GM12891 (cell line): ENCODE measurements around the gene NF1.

Experiments
- DNase-seq: peaks from one replicate; pipeline ENCODE4 v3.0.0; 2011; ENCODE audit warnings: low spot score; ENCODE audit not compliant: insufficient read length
- FAIRE-seq: peaks from 2 replicates; lab custom pipeline; 2011; peaks lifted over from hg19 to GRCh38; lab: Jason Lieb, UNC
- PAX5 ChIP-seq: IDR thresholded peaks from 2 replicates; pipeline ENCODE4 v1.6.1; 2011; ENCODE audit warnings: low read length, moderate library complexity, mild to moderate bottlenecking; ENCODE audit not compliant: insufficient read depth, severe bottlenecking
- POLR2A ChIP-seq: IDR thresholded peaks from 2 replicates; pipeline ENCODE4 v1.6.1; 2011; ENCODE audit warnings: low read depth, low read length, control low read depth
- POLR2AphosphoS5 ChIP-seq: IDR thresholded peaks from 2 replicates; pipeline ENCODE4 v1.6.1; 2011; ENCODE audit warnings: low read depth, low read length, control low read depth
- POU2F2 ChIP-seq: IDR thresholded peaks from 2 replicates; pipeline ENCODE4 v1.6.1; 2011; ENCODE audit warnings: low read depth, mild to moderate bottlenecking, control low read depth, low read length, moderate library complexity
- SPI1 ChIP-seq: IDR thresholded peaks from 2 replicates; pipeline ENCODE4 v1.6.1; 2011; ENCODE audit warnings: low read depth, low read length, control low read depth
- TAF1 ChIP-seq: IDR thresholded peaks from 2 replicates; pipeline ENCODE4 v1.6.1; 2011; ENCODE audit warnings: low read depth, low read length, control low read depth

Gene NF1

GRCh38 chr17:31211352-31212012 is 116.7 kb downstream of the NF1 start:
- peak; percentile 35 for FAIRE-seq
- DNase-seq, result no peak

GRCh38 chr17:31216031-31216751 is 121.4 kb downstream of the NF1 start:
- no peak for TF ChIP-seq POU2F2
- no peak for TF ChIP-seq SPI1
- no peak for TF ChIP-seq POLR2A
- no peak for TF ChIP-seq PAX5
- TF ChIP-seq POLR2AphosphoS5, result no peak
- no peak for TF ChIP-seq TAF1
- FAIRE-seq, result peak; percentile 52
- DNase-seq, result no peak

More at GRCh38 chr17:31211352-31212012, 116.7 kb downstream of the NF1 start:
- TF ChIP-seq SPI1 (no peak), PAX5 (no peak), POLR2AphosphoS5 (no peak), POLR2A (no peak), TAF1 (no peak), POU2F2 (no peak)

DNA sequence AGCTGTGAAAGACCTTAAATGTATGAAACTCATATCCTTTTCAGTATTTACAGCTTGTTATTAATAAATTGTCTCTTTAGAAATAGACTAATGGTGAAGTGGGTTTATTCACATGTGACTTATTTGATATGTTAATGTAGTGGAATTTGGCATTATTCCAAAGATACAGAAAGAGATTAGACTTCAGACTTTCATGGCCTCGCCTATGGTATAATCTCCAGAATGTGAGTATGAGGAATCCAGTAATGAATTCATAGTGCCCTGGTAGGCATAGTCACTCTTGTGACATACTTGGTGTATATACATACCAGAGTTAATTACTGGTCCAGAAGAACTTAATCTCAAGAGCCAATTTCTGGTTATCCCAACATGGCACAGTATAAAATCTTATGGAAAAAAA is 129.6 kb downstream of the NF1 start:
- no peak for DNase-seq
- no peak for FAIRE-seq
- no peak for TF ChIP-seq POLR2AphosphoS5

DNA sequence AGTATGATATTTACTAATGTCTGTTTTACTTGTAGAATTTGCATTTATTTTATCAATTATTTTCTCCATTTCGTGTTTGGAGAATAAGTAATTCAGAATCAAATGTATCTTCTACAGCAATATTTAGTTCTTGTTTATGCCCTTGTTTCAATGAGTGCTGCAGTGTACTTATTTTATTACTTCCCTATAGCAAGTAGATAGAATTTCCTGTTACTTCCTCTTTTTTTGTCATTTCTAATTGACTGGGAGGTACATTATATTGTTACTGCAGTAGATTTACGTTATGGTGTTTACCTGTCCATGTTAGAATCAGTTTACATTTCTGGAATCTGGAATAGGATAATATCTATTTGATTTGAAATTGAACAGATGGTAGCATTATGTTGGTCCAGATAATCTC is 131.1 kb downstream of the NF1 start:
- DNase-seq (no peak), FAIRE-seq (no peak)
- no peak for TF ChIP-seq POU2F2
- no peak for TF ChIP-seq TAF1
- no peak for TF ChIP-seq PAX5
- no peak for TF ChIP-seq POLR2A

- FAIRE-seq, result no peak
- DNase-seq, result no peak
Measured at GRCh38 chr17:31226373-31226772, 131.6 kb downstream of the NF1 start.

DNA sequence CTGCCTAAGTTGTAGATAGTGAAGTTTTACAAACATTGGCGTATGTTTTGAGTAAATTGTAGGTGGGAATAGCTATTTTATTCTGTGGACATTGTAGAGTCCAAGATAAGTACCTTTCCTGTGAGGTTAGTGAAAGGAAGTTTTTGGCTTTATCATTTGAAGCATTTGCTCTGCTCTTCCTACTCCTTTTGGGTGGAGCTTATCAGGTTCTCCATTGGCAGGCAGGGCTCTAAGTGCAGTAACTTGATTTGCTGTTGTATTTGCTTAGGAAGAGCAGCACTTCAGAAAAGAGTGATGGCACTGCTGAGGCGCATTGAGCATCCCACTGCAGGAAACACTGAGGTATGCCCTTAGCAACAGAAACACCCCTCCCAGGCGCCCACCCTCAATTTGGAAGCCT is 132.2 kb downstream of the NF1 start:
- TF ChIP-seq PAX5 (no peak), SPI1 (no peak), POLR2AphosphoS5 (no peak), POU2F2 (no peak), TAF1 (no peak), POLR2A (no peak)
- no peak for DNase-seq
- FAIRE-seq, result no peak

More at GRCh38 chr17:31226373-31226772, 131.6 kb downstream of the NF1 start:
- no peak for TF ChIP-seq POLR2A
- TF ChIP-seq TAF1, result no peak
- TF ChIP-seq POLR2AphosphoS5, result no peak
- no peak for TF ChIP-seq POU2F2
- no peak for TF ChIP-seq SPI1
- no peak for TF ChIP-seq PAX5

- no peak for FAIRE-seq
- TF ChIP-seq POLR2A (no peak), SPI1 (no peak), TAF1 (no peak), POLR2AphosphoS5 (no peak), PAX5 (no peak), POU2F2 (no peak)
- no peak for DNase-seq
Measured at GRCh38 chr17:31231852-31232251, 137.1 kb downstream of the NF1 start.

- DNase-seq, result no peak
- TF ChIP-seq POU2F2 (no peak), POLR2AphosphoS5 (no peak), TAF1 (no peak), POLR2A (no peak), PAX5 (no peak), SPI1 (no peak)
- FAIRE-seq, result no peak
Measured at GRCh38 chr17:31235110-31235509, 140.3 kb downstream of the NF1 start.

DNA sequence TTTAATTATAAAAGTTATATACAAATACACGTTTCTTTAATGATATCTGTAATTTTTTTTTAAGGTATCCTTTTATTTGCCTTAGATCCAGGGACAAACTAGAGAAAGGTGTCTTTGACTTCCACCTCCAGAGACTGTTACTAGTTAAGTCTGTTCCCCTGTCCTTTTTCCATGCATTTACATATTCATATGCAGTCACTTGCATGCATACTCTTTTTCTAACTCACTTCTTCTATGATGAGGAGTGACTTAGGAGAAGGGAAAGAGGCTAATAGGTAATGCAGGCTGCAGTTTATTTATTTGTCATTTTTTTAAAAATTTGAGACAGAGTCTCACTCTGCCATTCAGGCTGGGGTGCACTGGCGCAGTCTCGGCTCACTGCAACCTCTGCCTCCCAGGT is 141.4 kb downstream of the NF1 start:
- TF ChIP-seq POLR2AphosphoS5 (no peak), PAX5 (no peak), POU2F2 (no peak), POLR2A (no peak), TAF1 (no peak), SPI1 (no peak)
- no peak for FAIRE-seq
- DNase-seq, result no peak

GRCh38 chr17:31236712-31237111 is 141.9 kb downstream of the NF1 start:
- FAIRE-seq (no peak), DNase-seq (no peak)
- no peak for TF ChIP-seq PAX5
- TF ChIP-seq POU2F2, result no peak
- no peak for TF ChIP-seq SPI1
- no peak for TF ChIP-seq TAF1
- TF ChIP-seq POLR2A, result no peak
- TF ChIP-seq POLR2AphosphoS5, result no peak
